NCI-H2196 (cell line): ENCODE data around the gene ZNF385D.
"Not testable (repeated sequence)": the region's sequence is repeated elsewhere in the genome, so short reads cannot be mapped to it uniquely, and the experiment has no call there.

Source experiments
- DNase-seq: peaks from one replicate; lab custom pipeline; 2025; ENCODE audit not compliant: unreplicated experiment; lab: John Stamatoyannopoulos, UW

ZNF385D gene

GRCh38 chr3:21524133-21524532 lies 226.9 kb downstream of the ZNF385D start:
- DNase-seq, result no peak

GRCh38 chr3:21520106-21520963 lies 230.7 kb downstream of the ZNF385D start:
- no peak for DNase-seq

DNA sequence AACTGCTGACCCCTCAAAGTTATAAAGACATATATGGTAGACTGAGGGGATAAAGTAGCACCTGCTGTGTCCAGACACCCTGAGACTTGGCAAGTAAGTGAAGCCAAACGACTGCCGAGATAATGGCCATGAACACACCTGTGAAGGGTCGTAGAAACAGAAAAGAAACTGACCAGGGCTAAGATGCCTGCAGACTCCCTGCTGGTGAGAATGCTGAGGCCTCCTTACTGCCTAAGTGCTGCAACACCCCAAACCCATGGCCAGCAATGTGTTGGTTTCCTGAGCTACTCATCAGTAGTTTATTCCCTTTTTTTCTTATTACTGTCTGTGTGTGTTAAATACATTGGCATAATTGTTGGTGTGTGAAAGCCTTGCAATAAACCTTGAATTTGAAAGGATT lies 233.8 kb downstream of the ZNF385D start:
- no peak for DNase-seq

DNA sequence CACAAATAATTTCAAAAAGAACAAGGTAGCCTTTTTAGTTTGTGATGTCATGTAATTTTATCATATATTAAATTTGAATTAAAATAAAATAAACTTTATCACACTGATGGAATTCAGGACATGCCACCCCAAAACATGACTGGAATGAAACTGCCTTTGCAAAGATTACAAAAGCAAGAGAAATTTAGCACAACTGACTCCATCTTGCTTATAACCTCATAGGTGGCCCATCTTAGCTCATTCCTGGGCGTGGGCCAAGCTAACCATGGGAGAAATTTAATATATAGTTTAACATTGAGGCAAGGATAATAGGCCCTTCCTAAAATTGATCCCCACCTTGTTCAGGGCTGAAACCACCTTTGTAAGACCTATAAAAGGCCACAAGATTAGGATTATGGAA lies 235.6 kb downstream of the ZNF385D start:
- DNase-seq, result no peak

GRCh38 chr3:21509731-21510470 lies 241.1 kb downstream of the ZNF385D start:
- no peak for DNase-seq

DNA sequence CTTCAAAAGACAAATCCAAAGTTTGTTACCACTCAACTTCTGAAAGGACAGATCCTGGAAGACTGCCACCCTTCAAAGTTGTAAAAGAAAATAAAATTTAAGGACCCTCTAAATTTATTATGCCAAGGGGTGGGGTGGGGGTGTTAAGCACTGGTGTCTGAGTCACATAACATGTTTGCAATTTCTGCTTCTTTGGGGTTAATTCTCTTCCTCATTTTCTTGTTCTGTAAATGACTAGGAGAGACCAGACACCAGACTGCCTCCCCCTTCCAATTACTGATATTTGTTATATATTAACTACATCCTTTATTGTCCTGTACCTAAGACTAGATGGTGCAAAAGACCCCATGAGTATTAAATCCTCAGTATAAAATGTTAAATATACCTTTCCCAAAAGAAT lies 242.8 kb downstream of the ZNF385D start:
- no peak for DNase-seq

- DNase-seq, result no peak
These were observed 245.1 kb downstream of the ZNF385D start for GRCh38 chr3:21505711-21506460.

DNA sequence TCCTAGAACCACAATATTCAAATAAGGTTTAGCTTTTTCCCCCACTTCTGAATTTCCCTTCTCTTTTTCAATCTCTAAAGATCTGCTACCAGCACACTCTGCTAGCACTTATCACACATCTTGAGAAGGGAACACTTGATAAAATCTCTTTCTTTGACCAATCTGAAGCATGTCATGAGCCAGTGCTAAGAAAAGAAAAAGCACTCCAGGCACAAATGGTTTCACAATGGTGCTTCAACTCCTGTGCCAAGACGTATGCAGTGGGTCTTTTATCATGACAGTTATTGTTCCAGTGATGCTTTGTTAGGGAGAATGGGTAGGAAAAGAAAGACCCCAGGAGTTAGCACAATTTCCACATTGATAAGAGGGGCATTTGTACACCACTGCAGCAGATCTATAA lies 248.4 kb downstream of the ZNF385D start:
- no peak for DNase-seq

DNA sequence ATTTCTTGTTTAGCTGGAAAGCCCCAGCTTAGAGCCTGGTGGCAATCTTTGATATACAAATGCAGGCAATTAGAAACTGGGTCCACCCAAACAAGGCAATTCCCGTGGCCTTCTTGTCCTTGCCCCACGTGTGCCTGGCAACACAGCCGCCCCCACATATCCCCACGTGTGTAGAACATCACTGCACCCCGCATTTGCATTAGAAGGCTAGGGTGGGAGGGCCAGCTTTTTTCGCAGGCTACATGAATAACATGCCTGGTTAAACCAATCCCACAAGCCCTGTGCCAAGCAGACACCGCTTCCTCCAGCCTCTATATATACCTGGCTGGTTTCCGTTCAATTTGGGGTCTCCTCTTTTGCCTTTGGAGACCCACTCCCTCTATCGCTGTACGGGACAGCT lies 250.2 kb downstream of the ZNF385D start:
- DNase-seq, result no peak

DNA sequence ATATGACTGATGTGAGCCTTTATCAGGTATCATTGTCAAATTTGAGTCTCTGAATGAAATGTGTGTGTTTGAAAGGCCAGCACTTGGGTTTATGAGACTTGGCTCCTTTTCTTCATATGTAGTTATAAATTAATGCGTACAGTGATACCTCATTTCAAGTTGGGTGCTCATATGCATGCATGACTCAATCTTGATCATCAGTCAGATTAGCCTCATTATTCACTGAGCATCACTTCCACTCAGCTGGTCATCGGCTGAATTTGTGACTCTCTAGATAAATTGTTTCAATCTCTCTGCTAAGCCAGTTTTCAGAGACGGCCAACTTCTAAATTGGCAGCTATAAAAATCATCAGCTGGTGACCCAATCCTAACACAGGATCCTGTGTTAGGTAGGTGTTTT lies 260.3 kb downstream of the ZNF385D start:
- not testable (repeated sequence) for DNase-seq

DNA sequence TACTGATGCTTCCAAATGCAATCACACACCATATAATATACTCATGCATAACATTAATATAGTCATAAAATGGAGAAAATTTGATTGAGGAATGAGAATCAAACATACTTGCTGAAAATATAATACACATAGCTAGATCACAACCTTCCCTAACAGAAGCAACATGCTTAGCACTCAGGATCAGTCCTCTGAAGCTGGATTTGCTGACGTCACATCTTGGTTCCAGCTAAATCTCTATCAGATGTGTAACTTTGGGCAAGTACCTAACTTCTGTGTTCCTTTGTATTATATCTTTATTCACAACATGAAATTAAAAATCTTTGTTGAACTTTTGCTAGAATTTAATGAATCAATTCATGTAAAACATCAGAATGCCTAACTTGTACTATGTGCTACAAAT lies 263.5 kb downstream of the ZNF385D start:
- DNase-seq, result no peak

GRCh38 chr3:21486024-21486935 lies 264.7 kb downstream of the ZNF385D start:
- DNase-seq, result not testable (repeated sequence)

- no peak for DNase-seq
These were observed 266.2 kb downstream of the ZNF385D start for GRCh38 chr3:21484828-21485144.

- peak; percentile 7 for DNase-seq
These were observed 266.8 kb downstream of the ZNF385D start for GRCh38 chr3:21484057-21484827.

DNA sequence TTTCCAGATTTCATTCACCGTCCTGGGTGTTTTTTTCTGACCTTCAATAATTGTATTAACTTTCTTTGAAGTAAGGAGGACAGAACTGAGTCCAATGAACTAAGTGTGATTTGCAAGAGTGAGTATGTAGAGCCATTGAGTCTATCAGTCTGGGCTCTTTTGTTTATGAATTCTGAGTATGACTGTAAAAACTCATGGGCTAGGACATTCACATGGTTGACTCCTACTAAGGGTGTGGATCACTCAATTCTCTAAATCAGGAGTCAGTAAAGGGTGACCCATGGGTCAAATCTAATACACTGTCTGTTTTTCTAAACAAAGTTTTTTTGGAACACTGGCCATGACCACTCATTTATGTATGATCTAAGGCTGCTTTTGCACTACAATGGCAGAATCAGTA lies 269.0 kb downstream of the ZNF385D start:
- DNase-seq, result no peak

GRCh38 chr3:21477541-21478288 lies 273.3 kb downstream of the ZNF385D start:
- no peak for DNase-seq

DNA sequence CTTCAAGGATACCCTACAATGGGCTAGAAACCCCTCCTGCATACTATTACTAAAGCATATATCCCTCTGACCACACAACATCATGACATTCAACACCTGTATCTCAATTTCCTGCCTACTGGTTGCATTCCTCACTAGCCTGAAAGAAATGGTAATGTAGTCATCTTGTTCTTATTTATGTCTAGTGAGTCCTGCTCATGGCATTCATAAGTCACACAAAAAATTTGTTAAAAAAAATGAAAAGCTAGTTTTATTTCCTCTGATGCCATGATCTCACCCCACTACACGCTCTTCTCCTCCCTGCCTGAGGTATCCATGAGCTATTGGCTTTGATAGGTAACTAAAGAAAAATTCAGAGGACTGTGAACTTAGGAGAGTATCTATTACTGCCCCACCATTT lies 284.5 kb downstream of the ZNF385D start:
- no peak for DNase-seq

GRCh38 chr3:21464746-21465145 lies 286.3 kb downstream of the ZNF385D start:
- no peak for DNase-seq

- no peak for DNase-seq
These were observed 287.7 kb downstream of the ZNF385D start for GRCh38 chr3:21463319-21463718.
